Testis (tissue), 3 donors: Measurements from ENCODE around the gene FBXL13. TPM values are rescaled to one million over a fixed set of nuclear protein-coding genes. Genes with fewer than 3 reads are reported as not detected.
A peak's percentile ranks its signal among the peaks of the same experiment; 100 is the strongest.

Experiments used
- DNase-seq: peaks from one replicate; pipeline ENCODE4 v3.0.0-alpha.2; 2019
- H3K27ac ChIP-seq, 2 donors: fragments of 200-600 bp; sonication (generic); one replicate each; pipeline ENCODE4 v1.5.1; 2019
- H3K27me3 ChIP-seq: fragments of 200-600 bp; sonication (generic); one replicate; pipeline ENCODE4 v1.5.1; 2019
- H3K36me3 ChIP-seq: fragments of 200-600 bp; sonication (generic); one replicate; pipeline ENCODE4 v1.5.1; 2017; ENCODE audit warnings: low read depth; ENCODE audit errors: missing control alignments
- H3K4me1 ChIP-seq: fragments of 200-600 bp; sonication (generic); one replicate; pipeline ENCODE4 v1.5.1; 2019
- H3K4me3 ChIP-seq, 2 donors: fragments of 200-600 bp; sonication (generic); one replicate each; pipeline ENCODE4 v1.5.1; 2017 to 2019
- H3K9me3 ChIP-seq: fragments of 200-600 bp; sonication (generic); one replicate; pipeline ENCODE4 v1.5.1; 2017
- POLR2A ChIP-seq: fragments of 450-650 bp; IDR thresholded peaks from one replicate; pipeline ENCODE4 v1.6.1; 2017; ENCODE audit warnings: antibody characterized with exemption, mild to moderate bottlenecking, moderate library complexity
- WGBS, 2 donors: methylation state at CpG; one replicate each; pipeline ENCODE4 v1.1.5; 2018; 5-methylcytosine and 5-hydroxymethylcytosine counted together
- intact Hi-C: fragments of 100-400 bp; cut with DNase I; formaldehyde crosslinking; loops from one replicate; pipeline ENCODE4 v1.15.1; 2023; ENCODE audit warnings: low total_unique reads
- polyA plus RNA-seq: library from polyadenylated mRNA; stranded (reverse); fragments of 350-450 nt; fragmentation: Illumina TruSeq; extraction: RNeasy Lipid Tissue Mini Kit (QIAGEN cat#74804); gene quantifications from one replicate; pipeline ENCODE4 v1.2.3, GENCODE V29; 2014; ENCODE audit warnings: low read depth, low replicate concordance; ENCODE audit not compliant: insufficient read depth
- total RNA-seq, 2 donors: library from RNA; depleted of rRNA; stranded (reverse); fragments of >200 nt; gene quantifications; one replicate each; pipeline ENCODE4 v1.2.3, GENCODE V29; 2016
- TF ChIP-seq, protein P1 (sequence below), 3 experiments: fragments of 450-650 bp in 2 of 3; fragments of 200-600 bp in 1 of 3; sonication (generic) in 1 of 3; IDR thresholded peaks; one replicate each; pipeline ENCODE4 v1.5.1; 2016 to 2019; ENCODE audit warnings: antibody characterized with exemption in 3 of 3, mild to moderate bottlenecking in 2 of 3, moderate library complexity in 1 of 3

The FBXL13 gene
- total and polyA plus RNA-seq, 3 donors from 2014 or later = 21.1 to 38.8 (median 28.6) TPM

DNA sequence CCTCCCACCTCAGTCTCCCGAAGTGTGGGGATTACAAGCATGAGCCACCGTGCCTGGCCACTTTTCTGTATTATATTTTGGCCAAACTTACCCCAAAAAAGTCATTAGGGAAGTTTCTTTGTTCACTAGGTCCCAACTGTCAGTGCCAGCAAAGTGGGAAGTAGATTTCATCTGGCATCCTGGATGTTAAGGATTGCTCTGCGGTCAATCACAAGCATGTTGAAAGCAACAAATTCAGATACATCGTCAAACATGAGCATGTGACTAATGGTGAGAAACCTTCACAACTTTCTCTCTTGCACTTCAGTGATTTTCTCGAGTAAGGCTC lies 176.1 kb downstream of the FBXL13 start:
- TF ChIP-seq, protein P1, sequence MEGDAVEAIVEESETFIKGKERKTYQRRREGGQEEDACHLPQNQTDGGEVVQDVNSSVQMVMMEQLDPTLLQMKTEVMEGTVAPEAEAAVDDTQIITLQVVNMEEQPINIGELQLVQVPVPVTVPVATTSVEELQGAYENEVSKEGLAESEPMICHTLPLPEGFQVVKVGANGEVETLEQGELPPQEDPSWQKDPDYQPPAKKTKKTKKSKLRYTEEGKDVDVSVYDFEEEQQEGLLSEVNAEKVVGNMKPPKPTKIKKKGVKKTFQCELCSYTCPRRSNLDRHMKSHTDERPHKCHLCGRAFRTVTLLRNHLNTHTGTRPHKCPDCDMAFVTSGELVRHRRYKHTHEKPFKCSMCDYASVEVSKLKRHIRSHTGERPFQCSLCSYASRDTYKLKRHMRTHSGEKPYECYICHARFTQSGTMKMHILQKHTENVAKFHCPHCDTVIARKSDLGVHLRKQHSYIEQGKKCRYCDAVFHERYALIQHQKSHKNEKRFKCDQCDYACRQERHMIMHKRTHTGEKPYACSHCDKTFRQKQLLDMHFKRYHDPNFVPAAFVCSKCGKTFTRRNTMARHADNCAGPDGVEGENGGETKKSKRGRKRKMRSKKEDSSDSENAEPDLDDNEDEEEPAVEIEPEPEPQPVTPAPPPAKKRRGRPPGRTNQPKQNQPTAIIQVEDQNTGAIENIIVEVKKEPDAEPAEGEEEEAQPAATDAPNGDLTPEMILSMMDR (IDR thresholded peaks at IDR 0.05) = no peak
- no peak for TF ChIP-seq POLR2A
- no peaks in the 10 kb centered on the region for H3K27me3 ChIP-seq
- intact Hi-C loops = no loop called here
- H3K36me3 ChIP-seq = no peaks in the 10 kb centered on the region
- no peak overlapping the region for H3K27ac ChIP-seq
- 90 to 91% methylated on average over 5 of the region's 5 CpGs for WGBS, 2 donors
- peaks cover 14% of the 10 kb centered on the region for H3K4me1 ChIP-seq
- H3K4me3 ChIP-seq = no peak overlapping the region
- DNase-seq = no peak
- H3K9me3 ChIP-seq = no peaks in the 10 kb centered on the region

- intact Hi-C loops = no loop called here
- no peaks in the 10 kb centered on the region for H3K27me3 ChIP-seq
- TF ChIP-seq POLR2A = no peak
- TF ChIP-seq, protein P1 (IDR thresholded peaks at IDR 0.05) = no peak
- peak overlapping the region in 1 of 2 donors; percentile 45 for H3K27ac ChIP-seq
- no peak for DNase-seq
- no peak overlapping the region for H3K4me3 ChIP-seq
- no peaks in the 10 kb centered on the region for H3K9me3 ChIP-seq
- H3K4me1 ChIP-seq = peaks cover 14% of the 10 kb centered on the region
- 78 to 79% methylated on average over 5 of the region's 5 CpGs for WGBS, 2 donors
- no peaks in the 10 kb centered on the region for H3K36me3 ChIP-seq
These were observed 176.6 kb downstream of the FBXL13 start for GRCh38 chr7:102897856-102898531.

DNA sequence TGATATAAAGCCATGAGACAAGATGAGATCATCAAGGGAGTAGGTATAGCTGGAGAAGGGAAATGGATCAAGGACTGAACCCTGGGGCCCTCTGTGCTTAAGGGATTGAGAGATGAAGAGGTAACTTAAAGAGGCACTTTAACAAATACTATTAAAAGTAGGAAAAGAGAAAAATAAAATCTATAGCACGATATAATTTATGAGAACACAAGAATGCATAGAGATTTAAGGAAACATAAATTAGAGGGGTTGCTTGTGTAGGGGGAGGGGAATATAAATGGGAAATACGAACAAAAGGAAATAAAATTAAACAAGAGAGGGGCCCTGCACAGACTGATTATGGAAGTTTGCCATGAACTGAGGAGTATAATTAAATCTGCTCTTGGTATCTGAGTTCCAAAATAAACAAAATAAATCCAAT lies 177.4 kb downstream of the FBXL13 start:
- H3K4me1 ChIP-seq = peaks cover 14% of the 10 kb centered on the region
- intact Hi-C loops = no loop called here
- TF ChIP-seq, protein P1 (IDR thresholded peaks at IDR 0.05) = no peak
- TF ChIP-seq POLR2A = no peak
- no peaks in the 10 kb centered on the region for H3K36me3 ChIP-seq
- DNase-seq = no peak
- no peaks in the 10 kb centered on the region for H3K9me3 ChIP-seq
- no peak overlapping the region for H3K4me3 ChIP-seq
- peak overlapping the region in 1 of 2 donors; percentile 45 for H3K27ac ChIP-seq
- H3K27me3 ChIP-seq = no peaks in the 10 kb centered on the region
- 45 to 48% methylated on average over 2 of the region's 2 CpGs for WGBS, 2 donors

DNA sequence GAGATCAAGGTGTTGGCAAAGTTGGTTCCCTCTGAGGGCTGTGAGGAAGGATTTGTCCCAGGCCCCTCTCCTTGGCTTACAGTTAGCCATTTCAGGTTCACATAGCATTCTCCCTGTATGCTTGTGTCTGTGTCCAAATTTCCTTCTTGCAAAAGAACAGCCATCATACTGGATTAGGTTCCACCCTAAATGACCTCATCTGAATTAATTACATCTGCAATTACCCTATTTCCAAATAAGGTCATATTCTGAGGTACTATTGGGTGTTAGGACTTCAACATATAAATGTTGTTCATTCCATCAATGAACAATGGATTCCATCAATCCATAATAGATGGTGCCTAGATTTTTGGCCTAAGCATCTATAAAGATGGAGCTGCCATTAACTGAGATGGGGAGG lies 178.0 kb downstream of the FBXL13 start:
- TF ChIP-seq, protein P1 (IDR thresholded peaks at IDR 0.05) = no peak
- TF ChIP-seq POLR2A = no peak
- intact Hi-C loops = no loop called here
- Histone ChIP-seq H3K36me3 (no peaks in the 10 kb centered on the region), H3K4me3 (no peak overlapping the region), H3K4me1 (peaks cover 20% of the 10 kb centered on the region), H3K27ac (peak overlapping the region in 1 of 2 donors; percentile 72), H3K9me3 (no peaks in the 10 kb centered on the region), H3K27me3 (no peaks in the 10 kb centered on the region)
- no peak for DNase-seq

GRCh38 chr7:102895602-102896001 lies 179.0 kb downstream of the FBXL13 start:
- no peak for DNase-seq
- Histone ChIP-seq H3K27ac (peak overlapping the region in 1 of 2 donors; percentile 72), H3K27me3 (no peaks in the 10 kb centered on the region), H3K9me3 (no peaks in the 10 kb centered on the region), H3K4me3 (no peak overlapping the region), H3K36me3 (no peaks in the 10 kb centered on the region), H3K4me1 (peaks cover 21% of the 10 kb centered on the region)
- intact Hi-C loops = no loop called here
- WGBS, 2 donors = 51 to 62% methylated on average over 3 of the region's 3 CpGs
- TF ChIP-seq, protein P1 (IDR thresholded peaks at IDR 0.05) = no peak
- TF ChIP-seq POLR2A = no peak
